DND-41 (cell line): ENCODE measurements around the gene NAPB.

ENCODE experiments used
- ATAC-seq: fragments of 200-7000 bp; cut with Tn5 transposase; 3 replicates; pipeline ENCODE4 v1.9.1; 2021; ENCODE audit warnings: low read depth; ENCODE audit not compliant: insufficient read depth
- DNase-seq: peaks from one replicate; pipeline ENCODE4 v3.0.0-alpha.2; 2020
- H2AFZ ChIP-seq: 2 replicates; pipeline ENCODE4 v1.6.0; 2012; ENCODE audit warnings: low read depth, low read length
- H3K27ac ChIP-seq: 2 replicates; pipeline ENCODE4 v1.5.1; 2012; ENCODE audit warnings: low read length, inconsistent platforms
- H3K27me3 ChIP-seq: fragments of 200-600 bp; sonication (generic); 2 replicates; pipeline ENCODE4 v1.6.0; 2012; ENCODE audit warnings: low read length, mild to moderate bottlenecking, inconsistent platforms; ENCODE audit not compliant: insufficient read depth, poor library complexity
- H3K36me3 ChIP-seq: 2 replicates; pipeline ENCODE4 v1.5.1; 2012; ENCODE audit warnings: low read length, inconsistent platforms; ENCODE audit not compliant: insufficient read depth
- H3K4me1 ChIP-seq: 2 replicates; pipeline ENCODE4 v1.5.1; 2012; ENCODE audit warnings: mild to moderate bottlenecking, low read length; ENCODE audit not compliant: insufficient read depth
- H3K4me2 ChIP-seq: 2 replicates; pipeline ENCODE4 v1.6.0; 2012; ENCODE audit warnings: mild to moderate bottlenecking, moderate library complexity, low read length, inconsistent platforms; ENCODE audit not compliant: insufficient read depth
- H3K4me3 ChIP-seq, 2 experiments: fragments of 200-600 bp in 1 of 2; shearing (Covaris generic) in 1 of 2; 2 replicates each; pipeline ENCODE4 v1.5.1; 2012 to 2016; ENCODE audit warnings: inconsistent platforms in 2 of 2, low read length in 2 of 2, mild to moderate bottlenecking in 2 of 2, low read depth in 1 of 2, moderate library complexity in 1 of 2
- H3K79me2 ChIP-seq: 2 replicates; pipeline ENCODE4 v1.6.0; 2012; ENCODE audit warnings: low read length, inconsistent platforms; ENCODE audit not compliant: insufficient read depth
- H3K9ac ChIP-seq: 2 replicates; pipeline ENCODE4 v1.6.0; 2012; ENCODE audit warnings: low read depth, mild to moderate bottlenecking, inconsistent platforms, low read length, moderate library complexity
- H3K9me3 ChIP-seq: 2 replicates; pipeline ENCODE4 v1.5.1; 2012; ENCODE audit warnings: low read length, moderate library complexity, mild to moderate bottlenecking, inconsistent platforms; ENCODE audit not compliant: insufficient read depth, severe bottlenecking
- H4K20me1 ChIP-seq: 2 replicates; pipeline ENCODE4 v1.6.0; 2012; ENCODE audit warnings: low read length; ENCODE audit not compliant: insufficient read depth
- CTCF ChIP-seq: IDR thresholded peaks from 2 replicates; pipeline ENCODE4 v1.5.1; 2012; ENCODE audit warnings: borderline replicate concordance, low read length, moderate library complexity, mild to moderate bottlenecking; ENCODE audit not compliant: poor library complexity, severe bottlenecking; ENCODE audit errors: extremely low read depth
- EZH2 ChIP-seq: IDR thresholded peaks from 3 replicates; pipeline ENCODE4 v1.6.1; 2012; ENCODE audit warnings: borderline replicate concordance, low read depth, mild to moderate bottlenecking, moderate library complexity, low read length, inconsistent platforms; ENCODE audit not compliant: severe bottlenecking

NAPB gene

GRCh38 chr20:23386304-23387117 lies 34.8 kb downstream of the NAPB start:
- Histone ChIP-seq H3K79me2 (peaks cover 3% of the 10 kb centered on the region; the same call in 1 of the 2 replicates), H3K36me3 (peaks cover 54% of the 10 kb centered on the region), H2AFZ (no peak overlapping the region), H3K4me2 (no peak overlapping the region), H3K27ac (no peak overlapping the region), H4K20me1 (peaks cover 3% of the 10 kb centered on the region; the same call in 1 of the 2 replicates), H3K9me3 (no peaks in the 10 kb centered on the region), H3K4me1 (no peaks in the 10 kb centered on the region), H3K27me3 (no peaks in the 10 kb centered on the region), H3K9ac (no peak overlapping the region), H3K4me3 (no peak overlapping the region)
- no peak for DNase-seq
- TF ChIP-seq EZH2 (no peak), CTCF (no peak)
- no peak for ATAC-seq

- TF ChIP-seq CTCF (no peak), EZH2 (no peak)
- Histone ChIP-seq H3K4me3 (no peak overlapping the region), H3K79me2 (peaks cover 3% of the 10 kb centered on the region; the same call in 1 of the 2 replicates), H3K9ac (no peak overlapping the region), H2AFZ (no peak overlapping the region), H4K20me1 (no peaks in the 10 kb centered on the region), H3K27me3 (no peaks in the 10 kb centered on the region), H3K4me1 (no peaks in the 10 kb centered on the region), H3K9me3 (no peaks in the 10 kb centered on the region), H3K4me2 (no peak overlapping the region), H3K36me3 (peaks cover 55% of the 10 kb centered on the region), H3K27ac (no peak overlapping the region)
- peak; percentile 59 for ATAC-seq
- DNase-seq: no peak
Measured at GRCh38 chr20:23381876-23382275, 39.4 kb downstream of the NAPB start.

- Histone ChIP-seq H3K27ac (no peak overlapping the region), H3K9ac (no peak overlapping the region), H3K79me2 (no peaks in the 10 kb centered on the region), H3K4me1 (no peaks in the 10 kb centered on the region), H3K36me3 (peaks cover 66% of the 10 kb centered on the region), H3K9me3 (no peaks in the 10 kb centered on the region), H4K20me1 (no peaks in the 10 kb centered on the region), H3K27me3 (no peaks in the 10 kb centered on the region), H3K4me3 (no peak overlapping the region), H2AFZ (no peak overlapping the region), H3K4me2 (no peak overlapping the region)
- ATAC-seq (no peak), DNase-seq (no peak)
- TF ChIP-seq EZH2 (no peak), CTCF (no peak)
Measured at GRCh38 chr20:23379772-23380171, 41.5 kb downstream of the NAPB start.
